Activated CD4-positive, CD25-positive, alpha-beta regulatory T cell treated with anti-CD3 and anti-CD28 coated beads, Interleukin-2, amount 50 U/mL, for 24 hours (primary cell): ENCODE measurements around the gene DNAJB2.
"Not testable (repeated sequence)": the region's sequence is repeated elsewhere in the genome, so short reads cannot be mapped to it uniquely, and the experiment has no call there.

Source experiments
- ATAC-seq, 2 donors: fragments of 150-1000 bp; cut with Tn5 transposase; one replicate each; pipeline ENCODE4 v1.10.0; 2021; ENCODE audit warnings: mild to moderate bottlenecking in 1 of 2, moderate library complexity in 1 of 2

Gene DNAJB2

DNA sequence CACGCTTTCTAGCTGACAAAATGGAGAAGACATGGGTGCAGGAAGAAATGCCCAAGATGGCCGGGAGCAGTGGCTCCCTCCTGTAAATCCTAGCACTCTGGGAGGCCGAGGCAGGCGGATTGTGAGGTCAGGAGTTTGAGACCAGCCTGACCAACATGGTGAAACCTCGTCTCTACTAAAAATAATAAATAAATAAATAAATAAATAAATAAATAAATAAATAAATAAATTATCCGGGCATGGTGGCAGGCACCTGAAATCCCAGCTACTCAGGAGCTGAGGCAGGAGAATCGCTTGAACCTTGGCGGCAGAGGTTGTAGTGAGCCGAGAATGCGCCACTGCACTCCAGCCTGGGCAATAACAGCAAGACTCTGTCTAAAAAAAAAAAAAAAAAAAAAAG lies 20.2 kb upstream of the DNAJB2 start:
- not testable (repeated sequence) for ATAC-seq

DNA sequence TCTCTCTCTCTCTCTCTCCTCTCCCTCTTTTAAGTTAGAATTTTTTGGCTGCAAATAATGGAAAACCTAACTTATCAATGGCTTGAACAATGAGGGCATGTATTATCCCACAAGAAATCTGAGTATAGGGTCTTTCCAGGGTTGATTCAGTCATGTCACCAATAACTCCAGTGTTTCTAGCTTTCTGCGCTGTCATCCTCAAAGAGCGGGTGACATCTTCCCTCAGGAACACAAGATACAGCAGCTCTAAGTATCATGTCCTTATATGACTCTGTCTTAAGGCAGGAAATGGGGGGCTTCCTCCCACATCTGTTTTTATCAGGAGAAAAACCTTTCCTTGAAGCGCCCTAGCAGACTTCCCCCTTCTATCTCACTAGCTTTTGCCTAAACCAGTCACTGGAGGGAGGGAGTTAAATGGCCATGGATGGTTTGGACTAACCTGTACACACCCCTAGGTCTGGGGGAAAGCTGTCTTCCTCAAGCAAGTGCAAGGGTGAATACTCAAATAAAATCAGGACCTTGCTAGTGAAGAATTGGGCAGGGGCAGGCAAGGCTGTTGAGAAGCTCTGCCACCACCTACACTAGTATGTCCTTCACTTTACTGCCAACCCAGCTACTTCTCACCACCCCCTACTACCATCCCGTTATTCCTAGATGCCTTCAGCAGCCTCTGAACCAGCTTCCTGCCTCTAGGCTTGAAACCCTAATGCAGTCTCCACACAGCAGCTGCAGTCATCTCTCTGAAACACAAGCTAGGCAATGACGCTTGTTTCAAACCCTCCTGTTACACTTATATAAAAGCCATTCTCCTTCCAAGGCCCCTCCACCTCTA lies 17.9 kb upstream of the DNAJB2 start:
- ATAC-seq = no peak

DNA sequence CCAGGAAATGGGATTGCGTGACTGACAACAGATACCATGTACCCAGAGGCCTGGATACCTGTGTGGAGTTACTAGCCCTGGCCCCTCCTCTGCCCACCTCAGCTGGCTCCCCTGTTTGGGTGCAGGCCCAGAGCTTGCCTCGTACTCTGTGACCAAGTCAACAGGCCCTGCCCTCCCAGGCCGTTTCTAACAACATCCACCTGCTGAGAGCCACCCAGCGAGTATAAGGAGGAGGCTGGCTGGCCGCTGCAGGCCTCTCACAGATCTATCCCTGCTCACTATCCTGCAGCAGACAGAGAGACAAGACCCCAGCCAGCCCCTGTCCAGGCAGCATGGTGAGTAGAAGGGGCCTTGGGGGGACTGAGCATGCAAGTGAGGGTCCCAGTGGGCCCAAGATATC lies 12.9 kb upstream of the DNAJB2 start:
- no peak for ATAC-seq

DNA sequence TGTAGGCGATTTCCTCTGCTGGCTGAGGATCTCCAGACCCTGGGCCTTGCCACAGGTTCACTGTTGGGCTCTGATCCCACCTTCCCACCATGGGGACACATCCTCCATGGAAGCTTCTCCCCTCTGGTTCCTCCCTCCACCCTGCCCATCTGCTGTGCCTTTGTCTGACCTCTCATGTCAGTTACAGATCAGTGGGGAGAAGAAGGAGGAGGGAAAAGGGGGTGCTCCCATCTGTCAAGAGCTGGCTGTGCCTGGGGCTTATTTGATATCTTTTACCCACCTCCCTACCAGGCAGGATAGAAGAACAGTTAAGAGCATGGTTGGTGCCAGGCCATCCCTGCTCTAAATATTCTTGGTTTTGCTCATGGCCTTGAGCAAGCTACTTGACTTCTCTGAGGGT lies 12.3 kb upstream of the DNAJB2 start:
- ATAC-seq = no peak

DNA sequence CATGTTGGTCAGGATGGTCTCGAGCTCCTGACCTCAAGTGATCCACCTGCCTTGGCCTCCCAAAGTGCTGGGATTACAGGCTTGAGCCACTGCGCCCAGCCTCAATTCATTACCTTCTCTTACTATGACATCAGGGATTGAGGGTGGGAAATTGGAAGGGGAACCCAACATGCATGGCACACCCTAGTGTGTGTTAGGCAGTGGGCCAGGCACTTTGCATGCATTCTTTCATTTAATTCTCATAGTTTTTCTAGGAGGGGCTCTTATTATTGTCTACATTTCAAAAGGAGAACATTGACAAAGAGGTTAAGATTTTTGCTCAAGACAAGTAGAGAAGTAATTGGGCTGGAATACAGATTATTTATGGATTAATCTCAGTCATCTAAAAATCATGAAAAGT lies 10.9 kb upstream of the DNAJB2 start:
- ATAC-seq = no peak

DNA sequence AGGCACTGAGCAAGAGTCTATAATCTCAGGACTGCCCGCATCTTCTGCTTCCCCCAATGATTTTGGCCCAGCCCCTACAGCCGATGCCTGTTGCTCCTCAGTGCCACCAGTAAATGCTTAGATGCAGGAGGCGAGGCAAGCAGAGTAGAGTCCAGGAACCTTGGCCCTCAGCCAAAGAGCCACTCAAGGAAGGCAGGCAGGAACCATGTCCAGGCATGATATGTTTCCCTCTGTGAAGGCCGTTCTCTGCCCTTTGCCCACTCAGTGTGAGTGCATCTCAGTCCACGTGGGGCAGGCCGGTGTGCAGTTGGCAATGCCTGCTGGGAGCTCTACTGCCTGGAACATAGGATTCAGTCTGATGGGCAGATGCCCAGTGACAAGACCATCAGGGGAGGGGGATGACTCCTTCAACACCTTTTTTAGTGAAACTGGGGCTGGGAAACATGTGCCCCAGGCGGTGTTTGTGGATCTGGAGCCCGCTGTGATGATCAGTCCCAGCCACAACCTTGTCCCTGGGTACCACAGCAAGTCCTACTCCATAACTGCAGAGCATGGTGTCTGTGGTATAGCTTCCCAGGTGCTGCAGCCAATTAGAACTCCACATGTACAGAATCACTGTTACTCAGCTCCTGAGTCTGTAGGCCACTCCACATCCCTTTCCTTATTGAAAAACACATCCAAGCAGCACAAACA lies 9.7 kb upstream of the DNAJB2 start:
- no peak for ATAC-seq

DNA sequence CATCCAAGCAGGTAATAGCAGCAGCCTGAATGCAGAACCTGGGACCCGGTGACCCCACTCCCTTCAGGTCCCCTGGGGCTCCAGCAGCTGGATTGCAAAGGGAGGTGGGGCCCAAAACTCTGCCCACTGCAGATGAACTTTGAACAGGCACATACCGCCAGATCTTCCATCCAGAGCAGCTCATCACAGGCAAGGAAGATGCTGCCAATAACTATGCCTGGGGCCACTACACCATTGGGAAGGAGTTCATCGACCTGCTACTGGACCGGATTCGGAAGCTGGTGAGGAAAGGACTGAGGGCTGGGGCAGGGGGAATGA lies 9.2 kb upstream of the DNAJB2 start:
- ATAC-seq = no peak

DNA sequence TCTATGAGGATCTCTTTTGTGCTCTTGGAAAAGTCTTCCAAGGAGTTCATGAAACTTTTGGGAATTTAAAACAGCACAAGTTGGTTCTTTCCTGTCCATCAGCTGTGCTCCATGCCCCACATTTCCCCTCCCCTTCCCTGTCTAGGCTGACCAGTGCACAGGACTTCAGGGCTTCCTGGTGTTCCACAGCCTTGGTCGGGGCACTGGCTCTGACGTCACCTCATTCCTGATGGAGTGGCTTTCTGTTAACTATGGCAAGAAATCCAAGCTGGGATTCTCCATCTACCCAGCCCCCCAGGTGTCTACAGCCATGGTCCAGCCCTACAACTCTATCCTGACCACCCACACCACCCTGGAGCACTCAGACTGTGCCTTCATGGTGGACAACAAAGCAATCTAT lies 8.1 kb upstream of the DNAJB2 start:
- ATAC-seq = no peak

DNA sequence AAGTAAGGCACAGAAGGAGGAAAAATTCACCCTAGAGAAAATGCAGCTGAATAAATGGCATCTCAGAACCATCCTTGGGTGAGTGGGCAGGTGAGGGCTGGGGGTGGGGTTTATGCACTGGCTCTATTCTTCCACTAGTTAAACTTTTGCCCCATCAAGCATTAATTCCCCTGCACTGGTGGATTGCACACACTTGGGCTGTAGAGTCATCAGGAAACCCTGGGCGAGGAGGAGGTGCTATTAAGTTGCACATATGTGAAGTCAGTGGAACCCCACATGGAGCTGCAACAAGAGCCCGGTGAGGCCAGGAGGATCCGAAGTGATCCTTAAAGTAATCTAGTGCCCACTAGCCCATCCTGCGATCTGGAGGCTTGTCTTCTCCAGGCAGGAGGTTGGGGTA lies 6.8 kb upstream of the DNAJB2 start:
- ATAC-seq = no peak

DNA sequence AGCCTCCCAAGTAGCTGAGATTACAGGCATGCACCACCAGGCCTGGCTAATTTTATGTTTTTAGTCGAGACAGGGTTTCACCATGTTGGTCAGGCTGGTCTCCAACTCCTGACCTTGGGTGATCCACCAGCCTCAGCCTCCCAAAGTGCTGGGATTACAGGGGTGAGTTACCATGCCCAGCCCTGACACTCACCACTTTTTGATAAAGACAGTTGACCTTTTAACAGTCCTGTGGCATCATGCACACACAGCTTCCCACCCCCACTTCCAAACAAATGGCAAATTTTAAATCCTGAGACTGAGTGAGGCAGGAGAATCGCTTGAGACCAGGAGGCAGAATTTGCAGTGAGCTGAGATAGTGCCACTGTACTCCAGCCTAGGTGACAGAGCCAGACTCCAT lies 6.2 kb upstream of the DNAJB2 start:
- no peak for ATAC-seq

DNA sequence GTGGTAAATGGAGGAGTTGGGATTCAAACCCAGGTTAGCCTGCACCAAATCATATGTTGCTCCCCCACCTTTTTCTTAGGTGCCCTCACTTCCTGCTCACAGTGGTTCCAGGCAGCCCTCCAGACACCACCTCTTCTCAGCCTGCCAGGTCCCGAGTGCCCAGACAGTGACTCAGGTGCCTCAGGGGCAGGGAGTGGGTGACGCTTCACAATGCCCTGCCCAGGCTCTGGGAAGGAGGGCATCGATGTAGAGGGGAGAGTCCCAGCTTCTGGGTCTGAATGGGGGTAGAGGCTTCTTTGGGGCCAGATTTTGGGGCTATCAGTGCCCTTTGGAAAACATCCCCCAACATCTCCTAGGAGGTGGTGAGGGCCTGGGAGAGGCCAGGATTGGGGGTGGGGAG lies 5.2 kb upstream of the DNAJB2 start:
- ATAC-seq = no peak

DNA sequence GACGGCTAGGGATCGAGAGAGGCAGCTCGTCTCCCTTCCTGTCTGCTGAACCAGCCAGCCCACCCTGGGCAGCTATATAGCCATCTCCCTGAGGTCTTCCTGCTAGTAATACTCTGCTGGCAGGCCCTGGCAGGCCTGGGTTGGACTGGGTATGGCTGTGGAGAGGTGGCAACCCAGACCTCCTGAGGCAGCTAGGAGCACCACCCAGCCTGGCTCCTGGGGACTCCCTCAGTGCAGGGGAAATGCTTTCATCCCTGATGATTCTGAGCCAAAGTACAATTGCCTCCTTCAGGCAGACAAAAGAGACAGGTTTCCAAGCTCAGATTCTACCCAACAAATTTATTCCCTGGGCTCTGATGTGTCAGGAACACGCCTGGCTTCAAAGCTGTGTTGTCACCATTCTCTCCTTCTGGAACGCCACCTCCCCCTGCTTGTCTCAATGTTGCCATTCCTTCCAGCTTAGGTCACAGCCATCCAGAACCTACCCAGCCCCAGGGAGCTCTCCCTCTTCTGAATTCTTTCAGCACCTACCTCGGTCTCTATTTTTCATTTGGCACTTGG lies 4.7 kb upstream of the DNAJB2 start:
- no peak for ATAC-seq

DNA sequence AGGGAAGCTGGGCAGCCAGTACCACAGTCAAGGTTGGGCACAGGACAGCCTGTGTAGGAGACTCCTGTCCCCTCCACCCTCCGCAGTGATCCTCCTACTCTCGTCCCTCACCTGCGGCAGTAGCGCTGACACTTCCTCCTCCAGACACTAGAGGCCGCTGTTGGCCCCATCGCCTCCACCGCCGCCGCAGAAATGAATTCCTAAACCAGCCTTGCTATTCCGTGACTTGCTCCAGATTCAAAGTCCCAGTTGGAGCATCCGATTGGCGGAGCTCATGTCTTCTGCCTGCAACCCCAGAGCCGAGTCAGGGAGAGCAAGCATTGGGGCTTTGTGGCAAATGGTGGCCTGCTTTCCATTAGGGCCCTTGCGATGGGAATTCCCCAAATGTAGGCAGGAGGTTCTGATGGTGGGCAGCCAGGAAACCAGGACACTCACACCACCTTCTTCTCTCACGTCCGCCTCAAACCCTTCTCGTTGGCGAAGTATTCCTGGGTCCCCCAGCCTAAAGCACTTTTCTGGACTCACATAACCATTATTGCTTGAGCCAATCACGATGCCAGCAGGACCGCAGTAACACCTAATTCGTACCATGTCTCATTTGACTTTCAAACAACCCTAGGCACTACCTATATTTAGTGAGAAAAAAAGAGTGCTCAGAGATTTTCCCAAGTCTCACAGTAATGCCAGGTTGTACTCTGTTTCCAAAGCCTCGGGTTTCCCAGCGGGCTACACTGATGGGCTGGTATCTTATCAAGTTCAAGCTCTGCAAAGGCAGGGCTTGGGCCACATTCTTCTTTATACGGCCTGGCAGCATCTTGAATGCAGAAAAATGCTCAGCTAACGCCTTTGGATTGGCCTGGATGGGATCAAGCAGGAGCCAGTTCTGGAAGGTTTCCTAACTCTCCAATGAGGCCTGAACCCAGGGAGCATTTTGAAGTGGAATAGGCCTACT lies 1.2 kb upstream of the DNAJB2 start:
- ATAC-seq = no peak

DNA sequence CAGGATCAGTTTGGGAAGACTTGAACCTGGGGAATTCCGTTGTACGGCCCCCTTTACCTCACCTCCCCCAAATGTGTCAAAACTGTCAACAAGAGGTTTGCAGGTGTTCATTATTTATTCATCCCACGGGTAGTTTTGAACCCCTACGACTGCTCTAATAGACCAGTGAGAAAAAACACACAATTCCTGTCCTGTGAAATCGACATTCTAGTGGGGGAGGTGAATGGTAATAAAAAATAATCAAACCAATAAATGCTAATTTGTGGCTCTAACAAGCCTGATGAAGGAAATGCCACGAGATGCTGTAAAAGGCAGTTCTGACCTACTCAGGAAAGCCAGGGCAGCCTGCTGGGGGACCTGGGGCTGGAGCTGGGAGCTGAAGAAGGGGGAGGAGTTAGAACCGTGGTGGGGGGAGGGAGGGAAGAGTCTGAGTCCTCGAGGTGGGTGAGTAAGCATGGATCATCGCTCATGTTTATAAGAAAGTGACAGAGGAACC lies 463 bp upstream of the DNAJB2 start:
- ATAC-seq = no peak

DNA sequence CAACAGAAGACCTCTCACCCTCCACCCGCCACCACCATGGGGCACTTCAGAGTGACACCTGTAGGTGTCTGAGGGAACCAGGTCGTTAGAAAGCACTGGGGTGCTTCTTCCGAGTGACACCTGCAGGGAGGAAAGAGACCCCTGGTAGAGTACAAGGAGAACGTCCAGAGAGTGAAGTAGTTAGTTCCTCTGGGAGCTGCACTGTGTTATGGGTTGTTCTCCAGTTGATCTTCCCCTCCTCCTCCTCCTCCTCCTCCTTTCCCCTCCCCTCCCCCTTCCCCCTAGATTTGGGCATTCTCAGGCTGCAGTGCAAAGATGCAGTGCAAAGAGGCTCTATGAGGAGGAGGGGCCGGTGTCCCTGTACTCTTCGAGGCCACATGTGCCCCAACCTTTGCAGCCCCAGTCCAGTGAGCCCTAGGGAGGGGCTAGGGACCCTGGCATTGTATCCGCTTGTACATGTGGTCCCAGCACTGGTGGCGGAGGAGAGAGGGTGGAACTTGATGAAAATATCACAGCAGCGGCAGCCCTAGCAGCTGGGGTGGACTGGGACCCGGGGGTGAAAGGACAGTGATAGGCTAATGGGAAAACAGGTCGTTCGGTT lies 850 bp downstream of the DNAJB2 start:
- ATAC-seq = no peak

DNA sequence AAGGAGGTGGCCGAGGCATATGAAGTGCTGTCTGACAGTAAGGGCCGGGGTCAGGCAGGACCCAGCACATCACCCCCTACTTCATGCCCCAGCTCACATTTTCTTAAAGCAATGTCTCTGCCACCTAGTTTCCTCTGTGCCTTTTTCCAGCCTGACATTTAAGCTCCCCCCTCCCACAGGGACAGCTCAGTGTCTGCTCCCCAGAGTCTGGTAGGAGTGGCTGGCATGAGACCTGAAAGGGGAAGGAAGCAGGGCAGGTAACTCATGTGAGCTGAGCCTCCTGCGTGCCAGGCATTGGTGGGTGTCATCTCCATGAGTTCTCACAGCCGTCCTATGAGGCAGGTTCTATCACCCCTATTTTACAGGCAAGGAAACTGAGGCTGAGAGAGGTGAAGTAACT lies 1.5 kb downstream of the DNAJB2 start:
- ATAC-seq = no peak

DNA sequence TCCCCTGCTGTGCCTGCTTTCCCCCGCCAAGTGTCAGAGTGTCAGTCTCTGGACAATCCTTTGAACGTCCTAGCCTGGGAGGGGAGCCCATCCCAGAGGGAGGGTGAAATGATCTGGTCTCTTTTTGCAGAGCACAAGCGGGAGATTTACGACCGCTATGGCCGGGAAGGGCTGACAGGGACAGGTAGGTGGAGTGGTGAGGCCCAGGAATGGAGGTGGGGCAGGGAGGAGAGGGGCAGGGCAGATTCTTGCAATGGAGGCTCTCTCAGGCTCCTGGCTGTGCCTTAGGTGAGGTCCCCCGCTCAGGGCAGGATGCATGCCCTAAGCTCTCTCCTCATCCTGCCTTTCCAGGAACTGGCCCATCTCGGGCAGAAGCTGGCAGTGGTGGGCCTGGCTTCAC lies 2.4 kb downstream of the DNAJB2 start:
- no peak for ATAC-seq

DNA sequence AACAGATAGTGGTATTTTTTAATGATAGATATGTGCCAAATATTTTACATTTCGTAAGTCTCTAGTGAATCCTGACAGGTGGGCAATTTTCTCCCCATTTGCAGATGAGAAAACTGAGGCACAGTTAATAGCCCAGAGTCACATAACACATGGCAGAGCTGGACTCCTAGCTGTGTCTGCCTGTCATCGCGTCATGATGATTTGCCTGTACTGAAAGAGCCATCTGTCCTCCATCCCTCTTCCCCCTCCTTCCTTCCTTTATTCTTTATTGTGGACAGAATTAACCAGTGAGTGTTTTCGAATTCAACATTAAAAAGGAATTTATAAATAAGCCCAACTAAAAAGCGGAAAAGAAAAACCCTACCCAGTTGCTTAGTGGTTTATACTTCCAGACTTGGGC lies 3.2 kb downstream of the DNAJB2 start:
- no peak for ATAC-seq

DNA sequence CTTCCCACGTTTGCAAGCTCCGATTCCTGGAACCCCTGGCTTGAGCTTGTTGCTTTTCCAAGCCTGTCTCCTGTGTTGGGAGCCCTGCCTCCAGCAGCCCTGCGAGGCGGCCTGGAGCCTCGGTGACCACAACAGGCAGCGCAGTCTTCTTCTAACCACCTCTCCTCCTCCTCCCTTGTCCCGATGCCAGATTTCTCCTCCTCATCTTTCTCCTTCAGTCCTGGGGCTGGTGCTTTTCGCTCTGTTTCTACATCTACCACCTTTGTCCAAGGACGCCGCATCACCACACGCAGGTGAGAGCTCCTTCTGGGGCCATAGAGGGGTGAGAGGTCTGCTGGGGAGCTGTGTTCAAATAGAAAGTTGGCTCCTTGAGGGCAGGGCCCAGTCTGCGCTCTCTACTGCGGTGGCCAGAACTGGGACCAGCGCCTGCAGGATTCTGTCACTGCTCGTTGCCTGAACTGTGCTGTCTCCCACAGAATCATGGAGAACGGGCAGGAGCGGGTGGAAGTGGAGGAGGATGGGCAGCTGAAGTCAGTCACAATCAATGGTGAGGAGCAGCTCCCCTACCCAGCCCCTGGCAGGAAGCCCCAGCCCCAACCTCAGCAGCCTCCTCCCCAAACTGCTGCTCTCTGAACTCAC lies 3.9 kb downstream of the DNAJB2 start:
- ATAC-seq = no peak

DNA sequence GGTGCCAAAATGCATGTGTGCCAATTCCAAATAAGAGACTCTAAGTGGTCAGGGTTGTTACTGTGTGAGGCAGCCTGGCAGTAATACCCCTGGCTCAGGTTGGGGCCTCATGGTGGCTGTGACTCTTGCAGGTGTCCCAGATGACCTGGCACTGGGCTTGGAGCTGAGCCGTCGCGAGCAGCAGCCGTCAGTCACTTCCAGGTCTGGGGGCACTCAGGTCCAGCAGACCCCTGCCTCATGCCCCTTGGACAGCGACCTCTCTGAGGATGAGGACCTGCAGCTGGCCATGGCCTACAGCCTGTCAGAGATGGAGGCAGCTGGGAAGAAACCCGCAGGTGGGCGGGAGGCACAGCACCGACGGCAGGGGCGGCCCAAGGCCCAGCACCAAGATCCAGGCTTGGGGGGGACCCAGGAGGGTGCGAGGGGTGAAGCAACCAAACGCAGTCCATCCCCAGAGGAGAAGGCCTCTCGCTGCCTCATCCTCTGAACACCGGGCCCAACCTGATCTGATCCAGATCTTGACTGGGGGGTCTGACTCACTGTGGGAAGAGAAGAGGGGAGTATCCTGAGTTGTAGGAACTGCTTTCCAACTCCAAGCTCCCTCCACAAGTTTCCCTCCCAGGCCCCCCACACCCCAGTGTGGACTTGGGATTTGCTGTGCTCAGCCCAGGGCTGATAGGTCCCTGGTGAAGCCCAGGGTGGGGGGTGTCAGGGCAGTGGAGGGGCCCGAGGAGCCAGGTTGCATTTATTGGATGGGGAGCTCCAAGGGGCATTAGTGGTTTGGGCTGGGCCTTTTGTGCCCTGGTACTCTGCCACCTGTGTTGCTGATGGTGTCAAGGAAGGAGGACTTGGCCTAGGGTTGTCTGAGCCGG lies 5.6 kb downstream of the DNAJB2 start:
- ATAC-seq = no peak

DNA sequence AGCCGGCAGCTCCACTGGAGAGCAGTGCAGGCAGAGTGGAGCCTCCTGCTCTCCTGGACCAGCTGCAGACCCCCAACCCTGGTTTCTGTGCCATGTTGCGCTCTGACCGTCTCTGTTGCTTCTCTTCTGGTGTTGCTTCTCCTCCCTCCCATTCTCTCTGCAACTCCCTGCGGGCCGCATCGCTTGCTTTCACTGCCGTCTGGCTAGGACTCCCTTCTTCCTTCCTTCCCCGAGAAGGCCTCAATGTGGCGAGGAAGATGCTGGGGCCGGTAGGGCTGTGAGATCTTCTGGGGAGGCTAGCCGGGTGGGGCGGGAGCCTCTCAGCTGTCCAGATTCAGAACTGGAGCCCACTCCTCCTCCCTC lies 6.2 kb downstream of the DNAJB2 start:
- ATAC-seq = no peak
